CD4-positive, alpha-beta T cell treated with Interleukin-6 for 4 hours (primary cell): ENCODE measurements around the gene PSTPIP1.

ENCODE experiments used
- DNase-seq: peaks from one replicate; pipeline ENCODE4 v3.0.0-alpha.2; 2020; ENCODE audit warnings: mixed read lengths

PSTPIP1 gene

DNA sequence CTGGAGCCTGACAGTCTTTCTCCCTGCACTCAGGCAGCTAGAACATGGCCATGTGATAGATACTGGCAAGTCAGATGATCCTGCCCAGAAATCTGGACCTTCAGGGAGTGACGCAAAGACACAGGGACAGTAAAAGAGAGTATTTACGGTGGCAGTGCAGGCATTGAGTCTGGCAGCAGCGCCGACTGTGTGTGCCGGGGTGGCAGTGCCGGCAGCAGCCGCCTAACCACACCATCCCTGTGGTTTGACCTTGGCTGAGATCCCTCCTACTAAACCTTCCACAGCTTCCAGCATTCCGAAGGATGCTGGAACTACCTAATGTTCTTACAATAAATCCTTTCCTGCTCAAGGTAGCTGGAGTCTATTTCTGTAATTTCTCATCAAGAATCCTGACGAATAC, 80.6 kb downstream of the PSTPIP1 start:
- no peak for DNase-seq

DNA sequence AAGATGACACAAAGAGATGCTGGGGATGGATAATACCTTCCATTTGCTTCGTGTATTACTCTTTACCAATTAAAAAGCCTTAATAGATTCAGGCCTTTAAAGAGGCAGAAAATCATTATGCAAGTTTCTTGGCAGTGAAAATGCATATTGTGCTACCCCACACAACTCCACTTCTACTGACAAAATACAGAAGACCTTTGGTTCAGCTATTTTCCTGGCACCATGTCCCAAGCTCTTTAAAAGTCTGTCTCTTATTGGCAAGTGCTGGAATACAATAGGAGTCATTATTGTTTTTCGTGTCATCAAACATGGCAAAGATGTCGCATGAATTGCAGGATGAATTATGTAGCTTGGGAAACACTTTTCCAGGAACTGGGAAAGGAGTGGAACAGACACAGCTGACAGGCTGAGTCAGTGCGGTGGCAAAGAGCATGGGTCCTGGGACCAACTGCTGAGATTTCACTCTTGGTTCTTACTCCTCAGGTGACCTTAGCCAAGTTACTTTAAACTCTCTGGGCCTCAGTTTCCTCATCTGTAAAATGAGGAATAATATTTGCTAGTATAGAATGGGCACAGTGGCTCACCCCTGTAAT, 81.5 kb downstream of the PSTPIP1 start:
- no peak for DNase-seq

DNA sequence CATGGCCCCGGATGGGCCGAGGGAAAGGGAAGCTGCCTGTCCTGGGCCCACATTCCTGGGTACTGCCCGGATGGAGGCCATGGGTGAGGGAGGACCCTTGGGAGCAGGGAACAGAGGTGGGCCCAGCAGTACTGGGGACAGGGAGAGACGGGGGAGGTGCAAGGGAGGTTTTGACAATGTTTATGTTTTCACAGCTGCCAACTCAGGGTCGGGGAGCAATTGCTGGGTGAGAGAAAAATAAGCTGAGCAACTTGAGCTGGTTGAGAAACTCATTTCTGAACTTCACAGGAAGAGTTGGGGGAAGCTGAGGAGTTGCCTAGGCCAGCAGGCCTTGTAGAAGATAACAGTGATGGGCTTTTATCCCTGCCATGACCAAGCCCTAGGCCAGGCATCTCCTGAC, 87.0 kb downstream of the PSTPIP1 start:
- DNase-seq: no peak

GRCh38 chr15:77083381-77084160, 88.6 kb downstream of the PSTPIP1 start:
- peak; percentile 72 for DNase-seq

- DNase-seq: no peak
Observed at GRCh38 chr15:77084436-77084835, 89.5 kb downstream of the PSTPIP1 start.

DNA sequence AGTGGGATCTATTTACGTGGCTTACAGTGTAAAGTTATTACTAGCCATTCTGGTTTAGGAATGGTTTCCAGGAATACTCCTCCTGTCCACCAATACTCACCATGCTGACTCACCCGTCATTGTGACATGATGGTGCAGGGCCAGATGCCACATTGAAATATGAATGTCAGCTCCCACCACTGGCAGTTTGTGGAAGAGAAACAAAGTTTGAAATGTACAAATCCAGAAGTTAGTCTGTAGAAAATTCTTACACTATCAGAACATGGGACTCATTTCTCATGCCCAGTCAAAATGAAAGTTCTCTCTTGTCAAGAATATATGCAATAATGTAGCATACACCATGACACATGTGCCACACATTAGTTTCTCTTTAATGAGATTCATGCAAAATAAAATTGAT, 90.4 kb downstream of the PSTPIP1 start:
- no peak for DNase-seq
